ENCODE results near the gene MMP24. TPM values are rescaled to one million over a fixed set of nuclear protein-coding genes. Genes with fewer than 3 reads are reported as not detected.

The MMP24 gene
- total RNA-seq, 1 donor from 2014 or later: 1.9 TPM

- H4K20me1 ChIP-seq (ENCODE audit: low read depth): no peaks in the 10 kb centered on the region
- H3K36me3 ChIP-seq: no peaks in the 10 kb centered on the region
- Mint-ChIP-seq H3K4me1 (peaks cover 5% of the 10 kb centered on the region), H3K27ac (no peak overlapping the region), H3K27me3 (ENCODE audit: insufficient read depth, low read depth) (peaks cover 3% of the 10 kb centered on the region), H3K9me3 (no peaks in the 10 kb centered on the region), H3K4me3 (no peak overlapping the region), H3K36me3 (peaks cover 5% of the 10 kb centered on the region)
- H3K4me1 ChIP-seq: peaks cover 5% of the 10 kb centered on the region
- no peak overlapping the region for H3K27ac ChIP-seq
- no peak overlapping the region for H3K4me3 ChIP-seq
- no peaks in the 10 kb centered on the region for H3K27me3 ChIP-seq
- peaks cover 6% of the 10 kb centered on the region for H3K79me2 ChIP-seq (ENCODE audit: low read depth)
- no peak overlapping the region for H3K4me2 ChIP-seq
- H3F3A ChIP-seq (ENCODE audit: low read depth): peaks cover 11% of the 10 kb centered on the region
- H3K9ac ChIP-seq: no peak overlapping the region
- no peak overlapping the region for H2AFZ ChIP-seq (replicated peaks)
- TF ChIP-seq EZH2phosphoT487 (IDR thresholded peaks at IDR 0.05) (no peak), EZH2 (IDR thresholded peaks at IDR 0.05) (no peak), CTCF (IDR thresholded peaks at IDR 0.05) (no peak)
- H3K9me3 ChIP-seq (ENCODE audit: low read depth): no peaks in the 10 kb centered on the region
- no peak for DNase-seq (ENCODE audit: low spot score)
These were observed 45.4 kb downstream of the MMP24 start for GRCh38 chr20:35271904-35272303.

- H3K36me3 ChIP-seq: no peaks in the 10 kb centered on the region
- peak overlapping the region; percentile 29 for H3K27ac ChIP-seq
- H3K9me3 Mint-ChIP-seq: no peaks in the 10 kb centered on the region
- no peak overlapping the region for H3K4me3 Mint-ChIP-seq
- H3K4me1 Mint-ChIP-seq: peaks cover 14% of the 10 kb centered on the region
- no peak overlapping the region for H3K9ac ChIP-seq
- H3F3A ChIP-seq (ENCODE audit: low read depth): peaks cover 20% of the 10 kb centered on the region
- H3K27me3 ChIP-seq: no peaks in the 10 kb centered on the region
- H3K4me1 ChIP-seq: peaks cover 5% of the 10 kb centered on the region
- no peak overlapping the region for H2AFZ ChIP-seq (replicated peaks)
- no peaks in the 10 kb centered on the region for H4K20me1 ChIP-seq (ENCODE audit: low read depth)
- no peak overlapping the region for H3K4me2 ChIP-seq
- peaks cover 10% of the 10 kb centered on the region for H3K79me2 ChIP-seq (ENCODE audit: low read depth)
- no peaks in the 10 kb centered on the region for H3K9me3 ChIP-seq (ENCODE audit: low read depth)
- H3K4me3 ChIP-seq: no peak overlapping the region
- peaks cover 10% of the 10 kb centered on the region for H3K36me3 Mint-ChIP-seq
- TF ChIP-seq EZH2 (IDR thresholded peaks at IDR 0.05): no peak
- TF ChIP-seq CTCF (IDR thresholded peaks at IDR 0.05): no peak
- no peak for TF ChIP-seq EZH2phosphoT487 (IDR thresholded peaks at IDR 0.05)
- H3K27me3 Mint-ChIP-seq (ENCODE audit: insufficient read depth, low read depth): peaks cover 4% of the 10 kb centered on the region
- no peak overlapping the region for H3K27ac Mint-ChIP-seq
- peak; percentile 51 for DNase-seq (ENCODE audit: low spot score)
These were observed 47.1 kb downstream of the MMP24 start for GRCh38 chr20:35273449-35274171.

- Mint-ChIP-seq H3K36me3 (peaks cover 11% of the 10 kb centered on the region), H3K4me3 (no peak overlapping the region), H3K27me3 (ENCODE audit: insufficient read depth, low read depth) (peaks cover 4% of the 10 kb centered on the region), H3K27ac (no peak overlapping the region), H3K4me1 (peaks cover 16% of the 10 kb centered on the region), H3K9me3 (no peaks in the 10 kb centered on the region)
- H3K36me3 ChIP-seq: no peaks in the 10 kb centered on the region
- no peak for TF ChIP-seq EZH2 (IDR thresholded peaks at IDR 0.05)
- no peak for TF ChIP-seq CTCF (IDR thresholded peaks at IDR 0.05)
- no peak for TF ChIP-seq EZH2phosphoT487 (IDR thresholded peaks at IDR 0.05)
- no peak overlapping the region for H3K9ac ChIP-seq
- no peaks in the 10 kb centered on the region for H3K9me3 ChIP-seq (ENCODE audit: low read depth)
- no peak for DNase-seq (ENCODE audit: low spot score)
- no peak overlapping the region for H3K27ac ChIP-seq
- peaks cover 10% of the 10 kb centered on the region for H3K79me2 ChIP-seq (ENCODE audit: low read depth)
- no peak overlapping the region for H3K4me2 ChIP-seq
- H3F3A ChIP-seq (ENCODE audit: low read depth): peaks cover 26% of the 10 kb centered on the region
- no peaks in the 10 kb centered on the region for H3K27me3 ChIP-seq
- H4K20me1 ChIP-seq (ENCODE audit: low read depth): no peaks in the 10 kb centered on the region
- no peak overlapping the region for H2AFZ ChIP-seq (replicated peaks)
- peaks cover 4% of the 10 kb centered on the region for H3K4me1 ChIP-seq
- H3K4me3 ChIP-seq: no peak overlapping the region
These were observed 47.9 kb downstream of the MMP24 start for GRCh38 chr20:35274172-35275092.

Measured in neural progenitor cell (in vitro differentiated cells).